Measurements from ENCODE around the gene BCAS4.
"Not testable (repeated sequence)": the region's sequence is repeated elsewhere in the genome, so short reads cannot be mapped to it uniquely, and the experiment has no call there.

The BCAS4 gene

GRCh38 chr20:50771419-50772080 is 23.3 kb upstream of the BCAS4 start:
- not testable (repeated sequence) for DNase-seq

- DNase-seq = no peak
These were observed 22.3 kb upstream of the BCAS4 start for GRCh38 chr20:50772420-50773185.

GRCh38 chr20:50774515-50774914 is 20.3 kb upstream of the BCAS4 start:
- no peak for DNase-seq

DNA sequence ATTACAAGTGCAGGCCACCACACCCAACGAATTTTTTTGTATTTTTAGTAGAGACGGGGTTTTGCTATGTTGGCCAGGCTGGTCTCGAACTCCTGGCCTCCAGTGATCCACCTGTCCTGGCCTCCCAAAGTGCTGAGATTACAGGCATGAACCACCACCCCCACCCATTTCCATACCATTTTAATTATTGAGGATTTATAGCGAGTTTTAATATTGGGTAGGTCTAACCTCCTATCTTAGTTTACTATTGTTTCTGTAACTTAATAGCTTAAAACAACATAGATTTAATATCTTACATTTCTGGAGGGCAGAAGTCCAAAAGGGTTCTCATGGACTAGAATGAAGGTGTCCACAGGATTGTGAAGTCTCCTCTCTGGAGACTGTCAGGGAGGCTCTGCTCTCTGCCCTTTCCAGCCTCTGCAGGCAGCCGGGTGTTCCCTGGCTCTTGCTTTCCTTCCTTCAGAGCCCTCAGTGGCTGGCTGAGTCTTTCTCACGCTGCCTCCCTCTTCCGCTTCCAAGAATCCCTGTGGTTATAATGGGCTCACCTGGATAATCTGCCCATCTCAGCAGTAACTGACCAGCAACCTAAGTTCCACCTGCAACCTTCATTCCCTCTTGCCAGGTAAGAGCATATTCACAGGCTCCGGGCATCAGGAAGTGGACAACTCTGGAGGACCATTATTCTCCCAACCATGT is 18.6 kb upstream of the BCAS4 start:
- DNase-seq = no peak

- no peak for DNase-seq
These were observed 17.5 kb upstream of the BCAS4 start for GRCh38 chr20:50777373-50777772.

GRCh38 chr20:50778994-50779393 is 15.9 kb upstream of the BCAS4 start:
- not testable (repeated sequence) for DNase-seq

- DNase-seq = no peak
These were observed 11.5 kb upstream of the BCAS4 start for GRCh38 chr20:50783390-50783789.

DNA sequence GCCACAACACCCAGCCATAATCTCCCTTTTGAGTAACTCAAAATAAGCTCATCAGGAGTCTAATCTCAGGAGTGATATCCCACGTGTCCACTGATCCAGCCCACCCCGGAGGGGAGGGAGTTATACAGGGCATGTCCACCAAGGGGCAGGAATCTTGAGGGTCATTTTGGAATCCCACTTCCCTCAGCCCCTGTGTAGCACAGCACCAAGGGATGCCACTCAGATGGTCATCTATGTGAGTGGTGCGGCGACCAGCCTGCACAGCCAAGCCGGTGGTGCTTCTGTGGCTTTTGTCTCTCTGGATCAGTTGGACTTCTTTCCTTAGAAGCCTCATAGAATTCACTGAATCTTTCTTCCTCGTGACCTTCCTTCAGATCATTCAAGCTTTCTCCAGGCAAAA is 11.0 kb upstream of the BCAS4 start:
- no peak for DNase-seq

- DNase-seq = no peak
These were observed 10.4 kb upstream of the BCAS4 start for GRCh38 chr20:50784464-50784863.

GRCh38 chr20:50786703-50787102 is 8.2 kb upstream of the BCAS4 start:
- no peak for DNase-seq

DNA sequence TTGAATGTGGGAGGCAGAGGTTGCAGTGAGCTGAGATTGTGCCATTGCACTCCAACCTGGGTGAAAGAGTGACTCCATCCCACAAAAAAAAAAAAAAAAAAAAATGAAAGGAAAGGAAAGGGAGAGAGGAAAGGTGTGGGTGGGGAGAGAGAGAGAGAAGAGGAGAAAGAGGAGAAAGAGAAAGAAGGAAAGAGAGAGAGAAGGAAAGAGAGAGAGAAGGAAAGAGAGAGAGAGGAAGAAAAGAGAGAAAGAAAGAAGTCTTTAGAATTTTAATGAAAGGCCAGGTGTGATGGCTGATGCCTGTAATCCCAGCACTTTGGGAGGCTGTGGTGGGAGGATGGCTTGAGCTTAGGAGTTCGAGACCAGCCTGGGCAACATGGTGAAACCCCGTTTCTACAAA is 7.7 kb upstream of the BCAS4 start:
- DNase-seq = no peak

- DNase-seq = no peak
These were observed 6.5 kb upstream of the BCAS4 start for GRCh38 chr20:50788045-50788991.

DNA sequence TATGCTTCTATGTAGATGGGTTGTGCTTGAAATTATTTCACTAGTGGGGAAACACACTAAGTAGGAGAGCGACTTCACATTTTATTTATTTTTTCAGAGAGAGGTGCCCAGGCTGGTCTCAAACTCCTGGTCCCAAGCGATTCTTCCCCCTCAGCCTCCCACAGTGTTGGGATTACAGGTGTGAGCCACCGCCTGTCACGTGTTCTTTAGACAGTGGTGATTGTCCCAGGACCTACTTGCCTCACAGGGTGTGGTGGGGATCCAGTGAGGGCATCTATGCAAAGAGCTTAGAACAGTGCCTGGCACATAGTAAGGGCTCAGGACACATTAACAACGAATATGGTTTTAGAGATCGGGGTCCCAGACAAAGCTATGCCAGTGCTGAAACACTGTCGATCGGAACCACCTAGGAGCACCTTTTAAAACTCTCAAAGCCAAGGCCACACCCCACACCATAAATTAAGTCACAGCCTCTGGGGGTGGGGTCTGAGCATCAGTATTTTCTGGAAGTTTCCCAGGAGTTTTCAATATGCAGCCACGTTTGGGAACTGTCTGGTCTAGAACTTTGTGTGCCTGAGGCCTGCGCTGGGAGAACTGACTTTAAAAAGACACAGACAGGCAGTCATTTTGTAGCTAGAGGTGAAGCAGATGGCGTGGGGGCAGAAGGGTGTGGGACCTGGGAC is 4.8 kb upstream of the BCAS4 start:
- DNase-seq = no peak

- peak; percentile 74 for DNase-seq
These were observed 4.1 kb upstream of the BCAS4 start for GRCh38 chr20:50790651-50791277.

- no peak for DNase-seq
These were observed 1.9 kb upstream of the BCAS4 start for GRCh38 chr20:50792708-50793574.

DNA sequence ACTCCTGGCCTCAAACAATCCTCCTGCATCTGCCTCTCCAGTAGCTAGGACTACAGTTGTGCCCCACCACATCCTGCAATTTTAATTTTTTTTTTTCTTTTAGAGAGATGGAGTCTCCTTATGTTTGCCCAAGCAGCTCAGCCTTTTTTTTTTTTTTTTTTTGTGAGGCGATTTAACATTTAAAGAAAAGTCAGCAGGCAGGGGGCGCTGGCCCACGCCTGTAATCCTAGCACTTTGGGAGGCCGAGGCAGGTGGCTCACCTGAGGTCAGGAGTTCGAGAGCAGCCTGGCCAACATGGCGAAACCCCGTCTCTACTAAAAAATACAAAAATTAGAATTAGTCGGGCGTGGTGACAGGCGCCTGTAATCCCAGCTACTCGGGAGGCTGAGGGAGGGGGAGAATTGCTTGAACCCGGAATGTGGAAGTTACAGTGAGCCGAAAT is 1.3 kb upstream of the BCAS4 start:
- DNase-seq = peak; percentile 16

DNA sequence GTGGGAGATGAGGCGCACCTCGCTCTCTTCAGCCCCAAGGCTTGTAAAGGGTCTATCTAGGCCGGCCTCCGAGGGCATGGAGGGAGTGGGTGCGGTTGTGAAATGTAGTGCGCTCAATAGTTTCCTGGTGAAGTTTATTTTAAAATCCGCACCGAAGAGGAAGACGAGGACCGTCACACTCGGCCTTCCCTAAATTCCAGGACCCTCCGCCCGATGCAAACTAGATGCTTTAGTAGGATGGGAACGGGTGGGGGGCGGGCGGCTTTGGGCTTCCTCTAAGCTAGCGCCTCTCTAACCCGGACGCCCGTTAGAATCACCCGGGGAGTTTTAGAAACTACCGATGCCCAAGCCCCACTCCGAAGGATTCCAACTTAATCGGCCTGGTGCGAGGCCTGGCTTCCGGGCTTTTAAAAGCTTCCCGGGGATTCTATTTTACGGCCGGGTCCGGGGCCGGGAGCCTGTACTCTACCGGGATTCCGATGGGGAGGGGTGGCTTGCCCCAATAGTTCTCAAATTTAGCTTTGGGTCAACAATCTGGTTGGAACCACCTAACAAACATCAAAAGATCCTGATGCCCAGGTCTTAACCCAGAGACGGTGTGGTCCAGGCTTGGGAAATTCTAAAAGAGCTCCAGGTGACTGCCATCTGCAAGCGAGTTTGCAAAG is 548 bp upstream of the BCAS4 start:
- no peak for DNase-seq

DNA sequence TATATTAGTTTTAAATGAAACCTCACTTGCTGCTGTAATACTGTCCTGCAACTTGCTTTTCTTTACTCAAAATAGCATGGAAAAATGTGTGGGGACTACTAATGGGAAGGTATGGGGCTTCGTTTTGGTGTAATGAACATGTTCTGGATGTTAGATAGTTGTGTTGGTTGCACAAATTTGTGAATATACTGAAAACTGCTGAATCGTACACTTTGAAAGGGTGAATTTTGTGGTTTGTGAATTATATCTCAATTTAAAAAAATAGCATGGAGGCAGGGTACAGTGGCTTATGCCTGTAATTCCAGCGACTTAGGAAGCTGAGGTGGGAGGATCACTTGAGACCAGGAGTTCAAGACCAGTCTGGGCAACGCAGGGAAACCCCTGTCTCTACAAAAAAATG is 2.3 kb downstream of the BCAS4 start:
- DNase-seq = no peak

GRCh38 chr20:50798650-50799049 is 3.8 kb downstream of the BCAS4 start:
- DNase-seq = no peak
